HepG2 (cell line): ENCODE measurements around the gene SLC35A3. TPM values are rescaled to one million over a fixed set of nuclear protein-coding genes. Genes with fewer than 3 reads are reported as not detected.

Experiments
- ATAC-seq: fragments of 200-7000 bp; cut with Tn5 transposase; 3 replicates; pipeline ENCODE4 v1.9.1; 2020; ENCODE audit warnings: mild to moderate bottlenecking, moderate library complexity
- BruUV-seq: library from RNA; stranded (reverse); fragments of 400-500 nt; replicated peaks from 2 replicates; lab custom pipeline; 2021; lab: Mats Ljungman, UMichigan
- CTCF ChIA-PET: fragments of 300-600 bp; formaldehyde crosslinking; extraction: SDS; loops from one replicate; lab custom pipeline; 2021; ENCODE audit warnings: low total read pairs, inconsistent platforms, low intra/inter-chr PET ratio; lab: Yijun Ruan, JAX
- POLR2A ChIA-PET: fragments of 350-600 bp; sonication (Branson Sonifier 250); formaldehyde crosslinking; loops from one replicate; lab custom pipeline; 2020; ENCODE audit warnings: antibody characterized with exemption, inconsistent platforms; lab: Yijun Ruan, JAX
- DNase-seq: peaks from one replicate; pipeline ENCODE4 v3.0.0-alpha.2; 2015; ENCODE audit warnings: low spot score
- FAIRE-seq: peaks from 3 replicates; lab custom pipeline; 2011; peaks lifted over from hg19 to GRCh38; lab: Jason Lieb, UNC
- H2AFZ ChIP-seq: one replicate; pipeline ENCODE4 v1.6.1; 2011; ENCODE audit warnings: low read length, inconsistent platforms
- H3K27ac ChIP-seq: fragments of 300-600 bp; 3 replicates; pipeline ENCODE4 v1.8.0; 2011; ENCODE audit warnings: mixed run types, mild to moderate bottlenecking, mixed read lengths, low read length, inconsistent platforms; ENCODE audit not compliant: insufficient read depth; ENCODE audit errors: extremely low read length
- H3K27me3 ChIP-seq, 2 experiments: fragments of 200-600 bp in 1 of 2; 2 replicates in 1 of 2; 3 replicates in 1 of 2; pipeline versions ENCODE4 v1.6.0 to v1.8.0; 2011; ENCODE audit warnings: low read length in 2 of 2, mild to moderate bottlenecking in 2 of 2, moderate library complexity in 2 of 2, inconsistent platforms in 1 of 2; ENCODE audit not compliant: insufficient read depth in 2 of 2, control insufficient read depth in 1 of 2
- H3K36me3 ChIP-seq, 2 experiments: fragments of 200-600 bp in 1 of 2; replicated peaks in 1 of 2; 2 replicates in 1 of 2; 3 replicates in 1 of 2; pipeline versions ENCODE4 v1.5.1 to v1.8.0; 2011; ENCODE audit warnings: low read length in 2 of 2, inconsistent platforms in 1 of 2; ENCODE audit not compliant: insufficient read depth in 2 of 2, control insufficient read depth in 1 of 2
- H3K4me1 ChIP-seq: 2 replicates; pipeline ENCODE4 v1.5.1; 2012; ENCODE audit warnings: low read length, inconsistent platforms; ENCODE audit not compliant: insufficient read depth
- H3K4me2 ChIP-seq: 2 replicates; pipeline ENCODE4 v1.6.0; 2011; ENCODE audit warnings: low read depth, low read length, inconsistent platforms
- H3K4me3 ChIP-seq, 3 experiments: fragments of 200-600 bp in 1 of 3; sonication (generic), shearing (Covaris generic) in 1 of 3; replicated peaks in 1 of 3; 2 replicates each; pipeline ENCODE4 v1.5.1; 2011 to 2016; ENCODE audit warnings: low read length in 3 of 3, inconsistent platforms in 2 of 3, low read depth in 2 of 3, mild to moderate bottlenecking in 2 of 3, control low read depth in 1 of 3, mixed read lengths in 1 of 3; ENCODE audit not compliant: insufficient read depth in 1 of 3
- H3K79me2 ChIP-seq: one replicate; pipeline ENCODE4 v1.6.1; 2011; ENCODE audit warnings: low read length, inconsistent platforms; ENCODE audit not compliant: insufficient read depth
- H3K9ac ChIP-seq: 2 replicates; pipeline ENCODE4 v1.6.0; 2011; ENCODE audit warnings: mild to moderate bottlenecking, low read depth, low read length, inconsistent platforms; ENCODE audit not compliant: insufficient read depth
- H3K9me3 ChIP-seq: 2 replicates; pipeline ENCODE4 v1.5.1; 2012; ENCODE audit warnings: mild to moderate bottlenecking, low read length
- H4K20me1 ChIP-seq: 2 replicates; pipeline ENCODE4 v1.6.0; 2011; ENCODE audit warnings: inconsistent platforms, mild to moderate bottlenecking, low read length, moderate library complexity; ENCODE audit not compliant: insufficient read depth
- GMEB1 ChIP-seq: sonication (generic); formaldehyde crosslinking; IDR thresholded peaks from 2 replicates; pipeline ENCODE4 v1.5.1; 2020; ENCODE audit warnings: missing genetic modification reagents, mild to moderate bottlenecking, borderline replicate concordance
- GTF2F1 ChIP-seq: fragments of 150-350 bp; IDR thresholded peaks from 2 replicates; pipeline ENCODE4 v1.6.1; 2014; ENCODE audit warnings: low read length
- HMGXB4 ChIP-seq, 2 experiments: sonication (generic) in 1 of 2; formaldehyde crosslinking in 1 of 2; IDR thresholded peaks; 2 replicates each; pipeline versions ENCODE4 v1.4.0 to v1.6.1; 2018 to 2020; ENCODE audit warnings: missing genetic modification reagents in 2 of 2, borderline replicate concordance in 1 of 2, low read depth in 1 of 2, mild to moderate bottlenecking in 1 of 2, missing biosample characterization in 1 of 2
- KDM2A ChIP-seq: sonication (generic); formaldehyde crosslinking; IDR thresholded peaks from 2 replicates; pipeline ENCODE4 v1.4.0; 2020; ENCODE audit warnings: low read depth, missing genetic modification reagents, borderline replicate concordance
- KLF13 ChIP-seq: sonication (generic); formaldehyde crosslinking; IDR thresholded peaks from 2 replicates; pipeline ENCODE4 v1.4.0; 2020; ENCODE audit warnings: mild to moderate bottlenecking, missing genetic modification reagents
- SNAPC5 ChIP-seq: sonication (generic); formaldehyde crosslinking; IDR thresholded peaks from 2 replicates; pipeline ENCODE4 v1.8.1; 2023; ENCODE audit warnings: mild to moderate bottlenecking, missing genetic modification reagents, borderline replicate concordance
- SP2 ChIP-seq: sonication (generic); formaldehyde crosslinking; IDR thresholded peaks from 2 replicates; pipeline ENCODE4 v1.5.1; 2020; ENCODE audit warnings: mild to moderate bottlenecking, missing genetic modification reagents
- SRSF9 ChIP-seq: fragments of 200-400 bp; formaldehyde crosslinking; IDR thresholded peaks from 2 replicates; pipeline ENCODE4 v1.6.1; 2018; ENCODE audit warnings: borderline replicate concordance, mild to moderate bottlenecking, low read depth, low read length; ENCODE audit not compliant: insufficient read depth, poor library complexity, severe bottlenecking
- THAP7 ChIP-seq: sonication (generic); formaldehyde crosslinking; IDR thresholded peaks from 2 replicates; pipeline ENCODE4 v1.8.1; 2023; ENCODE audit warnings: mild to moderate bottlenecking, missing genetic modification reagents
- ZC3H13 ChIP-seq: sonication (generic); formaldehyde crosslinking; IDR thresholded peaks from 2 replicates; pipeline ENCODE4 v1.8.1; 2023; ENCODE audit warnings: mild to moderate bottlenecking, missing genetic modification reagents, moderate library complexity
- ZNF607 ChIP-seq: sonication (generic); formaldehyde crosslinking; IDR thresholded peaks from 2 replicates; pipeline ENCODE4 v1.5.1; 2020; ENCODE audit warnings: missing genetic modification reagents, mild to moderate bottlenecking, borderline replicate concordance
- ZNF7 ChIP-seq: IDR thresholded peaks from 2 replicates; pipeline ENCODE4 v1.6.1; 2016; ENCODE audit warnings: missing biosample characterization, missing genetic modification reagents
- WGBS: methylation state at CpG from one replicate; pipeline ENCODE4 v1.1.6; 2017; ENCODE audit warnings: low lambda C conversion rate; 5-methylcytosine and 5-hydroxymethylcytosine counted together
- in situ Hi-C: cut with HindIII; loops from 2 replicates; pipeline ENCODE4 v1.10.0; 2017; ENCODE audit warnings: low pct_unique_long_range_greater_than_20kb; ENCODE audit not compliant: extremely low pct_ligation_motif_present
- intact Hi-C: fragments of 100-400 bp; cut with micrococcal nuclease; formaldehyde crosslinking; loops from one replicate; pipeline ENCODE4 v1.10.0; 2022; ENCODE audit not compliant: unreplicated experiment
- polyA plus RNA-seq, 8 experiments: library from polyadenylated mRNA; depleted of rRNA in 3 of 8; stranded (reverse) in 7 of 8; unstranded in 1 of 8; fragments of >200 nt; fragmentation: Illumina TruSeq in 4 of 8; extraction: Trizol in 4 of 8; gene quantifications; 2 replicates each; pipeline versions ENCODE4 v1.2.1 to v1.2.3, GENCODE V29; 2011 to 2016; ENCODE audit warnings: low read depth in 4 of 8, missing spikeins in 1 of 8, mixed read lengths in 1 of 8; ENCODE audit not compliant: insufficient read depth in 1 of 8
- total RNA-seq, 5 experiments: library from RNA; depleted of rRNA; stranded (reverse); fragments of >200 nt; fragmentation: Illumina TruSeq; extraction: Trizol; gene quantifications; 2 replicates each; pipeline ENCODE4 v1.2.3, GENCODE V29; 2016; ENCODE audit warnings: low read depth in 1 of 5

SLC35A3 gene
- total and polyA plus RNA-seq, 2 of the 13 experiments (the other 11 are each of a cell fraction or from before 2014, with no cell fraction given) = 11.2 to 24.9 TPM

GRCh38 chr1:99994496-99994895 lies 24.7 kb downstream of the SLC35A3 start:
- H3K36me3 ChIP-seq = peaks cover 0 to 10% of the 10 kb centered on the region in 2 experiments; a peak in 2 of 5 replicates
- no TSS peak for BruUV-seq
- no peak overlapping the region for H2AFZ ChIP-seq
- H3K27me3 ChIP-seq = no peaks in the 10 kb centered on the region
- H3K27ac ChIP-seq = no peak overlapping the region
- H3K9me3 ChIP-seq = peaks cover 10% of the 10 kb centered on the region
- CTCF ChIA-PET = no interaction called here
- H3K4me1 ChIP-seq = no peaks in the 10 kb centered on the region
- H4K20me1 ChIP-seq = no peaks in the 10 kb centered on the region
- no peak overlapping the region for H3K4me2 ChIP-seq
- TF ChIP-seq HMGXB4 (CRISPR knock-in tag; IDR thresholded peaks at IDR 0.05; ENCODE audit: borderline replicate concordance in 1 of 2, low read depth in 1 of 2) = no peak
- TF ChIP-seq, all 625 proteins: peak for 0
- intact Hi-C loops = no loop called here
- in situ Hi-C loops = no loop called here
- ATAC-seq (no peak), DNase-seq (no peak), FAIRE-seq (no peak)
- POLR2A ChIA-PET = no interaction called here
- 98% methylated on average over 3 of the region's 3 CpGs for WGBS
- H3K79me2 ChIP-seq = peaks cover 5% of the 10 kb centered on the region
- no peak overlapping the region for H3K4me3 ChIP-seq
- H3K9ac ChIP-seq = no peak overlapping the region

GRCh38 chr1:99996951-99997350 lies 27.2 kb downstream of the SLC35A3 start:
- no peak for ATAC-seq
- Histone ChIP-seq H3K27me3 (no peaks in the 10 kb centered on the region), H3K9ac (no peak overlapping the region), H3K4me2 (no peak overlapping the region), H3K27ac (no peak overlapping the region), H3K9me3 (peaks cover 2% of the 10 kb centered on the region), H3K36me3 (peaks cover 0 to 14% of the 10 kb centered on the region in 2 experiments; a peak in 2 of 5 replicates), H4K20me1 (no peaks in the 10 kb centered on the region), H2AFZ (no peak overlapping the region), H3K79me2 (no peaks in the 10 kb centered on the region), H3K4me3 (no peak overlapping the region), H3K4me1 (no peaks in the 10 kb centered on the region)
- BruUV-seq = no TSS peak
- 92% methylated on average over 4 of the region's 4 CpGs for WGBS
- intact Hi-C loops = no loop called here
- no peak for FAIRE-seq
- ChIA-PET CTCF (no interaction called here), POLR2A (no interaction called here)
- DNase-seq = no peak
- in situ Hi-C loops = no loop called here
- no peak for TF ChIP-seq ZC3H13 (CRISPR knock-in tag)
- TF ChIP-seq KDM2A = no peak
- TF ChIP-seq SP2 (CRISPR knock-in tag) = no peak
- TF ChIP-seq ZNF607 = no peak
- no peak for TF ChIP-seq THAP7
- no peak for TF ChIP-seq GTF2F1
- no peak for TF ChIP-seq KLF13
- no peak for TF ChIP-seq ZNF7 (CRISPR knock-in tag)
- TF ChIP-seq SRSF9 = no peak
- TF ChIP-seq SNAPC5 (CRISPR knock-in tag) = no peak
- no peak for TF ChIP-seq GMEB1 (CRISPR knock-in tag)
